Natural killer cell (primary cell): ENCODE data around the gene BPIFA3. TPM values are rescaled to one million over a fixed set of nuclear protein-coding genes. Genes with fewer than 3 reads are reported as not detected.

Source experiments
- ATAC-seq, 3 donors: fragments of 150-1000 bp in 2 of 3; fragments of 200-7000 bp in 1 of 3; cut with Tn5 transposase; 1 replicate in 1 of 3; 2 replicates in 2 of 3; pipeline ENCODE4 v1.10.0; 2021; ENCODE audit warnings: mild to moderate bottlenecking in 2 of 3, moderate library complexity in 2 of 3
- DNase-seq, 2 donors: peaks; one replicate each; pipeline versions ENCODE4 v3.0.0 to v3.0.0-alpha.2; 2013 to 2021; ENCODE audit warnings: mixed read lengths in 1 of 2
- H3K27ac ChIP-seq: one replicate; pipeline ENCODE4 v1.5.1; 2013; ENCODE audit warnings: mild to moderate bottlenecking, low read length
- H3K27me3 ChIP-seq: one replicate; pipeline ENCODE4 v1.6.1; 2013; ENCODE audit warnings: low read length; ENCODE audit not compliant: control insufficient read depth, insufficient read depth
- H3K36me3 ChIP-seq: one replicate; pipeline ENCODE4 v1.6.1; 2013; ENCODE audit warnings: low read length; ENCODE audit not compliant: control insufficient read depth, insufficient read depth
- H3K4me1 ChIP-seq: one replicate; pipeline ENCODE4 v1.6.1; 2013; ENCODE audit warnings: low read length; ENCODE audit not compliant: control insufficient read depth, insufficient read depth
- H3K4me3 ChIP-seq: one replicate; pipeline ENCODE4 v1.5.1; 2013; ENCODE audit warnings: low read length
- H3K9me3 ChIP-seq: one replicate; pipeline ENCODE4 v1.6.1; 2013; ENCODE audit warnings: low read length; ENCODE audit not compliant: control insufficient read depth, insufficient read depth
- H3K27ac Mint-ChIP-seq, 2 donors: one replicate each; pipeline ENCODE4 v1.8.0; 2022; ENCODE audit warnings: mild to moderate bottlenecking in 2 of 2, mixed read lengths in 2 of 2, moderate library complexity in 1 of 2
- H3K27me3 Mint-ChIP-seq, 2 donors: one replicate each; pipeline ENCODE4 v1.8.0; 2022; ENCODE audit warnings: low read depth in 2 of 2, mixed read lengths in 2 of 2
- H3K36me3 Mint-ChIP-seq: one replicate; pipeline ENCODE4 v1.8.0; 2022; ENCODE audit warnings: mixed read lengths
- H3K4me1 Mint-ChIP-seq, 2 donors: one replicate each; pipeline ENCODE4 v1.8.0; 2022; ENCODE audit warnings: mixed read lengths in 2 of 2
- H3K4me3 Mint-ChIP-seq: one replicate; pipeline ENCODE4 v1.8.0; 2022; ENCODE audit warnings: mild to moderate bottlenecking, moderate library complexity, mixed read lengths
- H3K9me3 Mint-ChIP-seq, 2 donors: one replicate each; pipeline ENCODE4 v1.8.0; 2022; ENCODE audit warnings: mixed read lengths in 2 of 2
- CTCF ChIP-seq: fragments of 200-600 bp; IDR thresholded peaks from one replicate; pipeline ENCODE4 v1.8.0; 2022; ENCODE audit warnings: antibody characterized with exemption
- WGBS: methylation state at CpG from one replicate; pipeline ENCODE4 v1.1.7; 2013; ENCODE audit warnings: missing lambda C conversion rate; ENCODE audit not compliant: insufficient coverage; 5-methylcytosine and 5-hydroxymethylcytosine counted together
- intact Hi-C: fragments of 100-400 bp; cut with micrococcal nuclease; formaldehyde crosslinking; loops from one replicate; pipeline ENCODE4 v1.14.2; 2022
- total RNA-seq, 4 donors: library from RNA; stranded (reverse); fragments of 120-200 nt in 1 of 4; gene quantifications; one replicate each; pipeline versions ENCODE4 v1.2.3 to v1.2.4, GENCODE V29; 2013 to 2022

Gene BPIFA3
- total RNA-seq, 3 donors from 2014 or later (not counting 1 experiment from before 2014, with no cell fraction given) = not detected

- intact Hi-C loops = no loop called here
- Mint-ChIP-seq H3K4me1 (peaks cover 0 to 3% of the 10 kb centered on the region in 2 donors), H3K4me3 (no peak overlapping the region), H3K9me3 (no peaks in the 10 kb centered on the region), H3K36me3 (no peaks in the 10 kb centered on the region), H3K27me3 (peaks cover 0 to 6% of the 10 kb centered on the region in 2 donors), H3K27ac (no peak overlapping the region)
- Histone ChIP-seq H3K27ac (no peak overlapping the region), H3K4me1 (no peaks in the 10 kb centered on the region), H3K27me3 (no peaks in the 10 kb centered on the region), H3K4me3 (no peak overlapping the region), H3K9me3 (no peaks in the 10 kb centered on the region), H3K36me3 (no peaks in the 10 kb centered on the region)
- DNase-seq (no peak), ATAC-seq (no peak)
- WGBS = 83% methylated on average over 6 of the region's 6 CpGs
- TF ChIP-seq CTCF = no peak
Measured at GRCh38 chr20:33237989-33238388, 20.8 kb downstream of the BPIFA3 start.

GRCh38 chr20:33239418-33239817 lies 22.3 kb downstream of the BPIFA3 start:
- Histone ChIP-seq H3K9me3 (no peaks in the 10 kb centered on the region), H3K36me3 (no peaks in the 10 kb centered on the region), H3K4me3 (no peak overlapping the region), H3K4me1 (no peaks in the 10 kb centered on the region), H3K27me3 (no peaks in the 10 kb centered on the region), H3K27ac (no peak overlapping the region)
- ATAC-seq (no peak), DNase-seq (no peak)
- Mint-ChIP-seq H3K27ac (no peak overlapping the region), H3K36me3 (no peaks in the 10 kb centered on the region), H3K9me3 (no peaks in the 10 kb centered on the region), H3K27me3 (peaks cover 0 to 12% of the 10 kb centered on the region in 2 donors), H3K4me3 (no peak overlapping the region), H3K4me1 (no peaks in the 10 kb centered on the region)
- WGBS = 0% methylated on average over 1 of the region's 1 CpG
- intact Hi-C loops = no loop called here
- TF ChIP-seq CTCF = no peak

GRCh38 chr20:33239979-33240736 lies 23.0 kb downstream of the BPIFA3 start:
- DNase-seq (no peak), ATAC-seq (no peak)
- Histone ChIP-seq H3K4me1 (no peaks in the 10 kb centered on the region), H3K9me3 (no peaks in the 10 kb centered on the region), H3K27ac (no peak overlapping the region), H3K4me3 (no peak overlapping the region), H3K36me3 (no peaks in the 10 kb centered on the region), H3K27me3 (no peaks in the 10 kb centered on the region)
- WGBS = 79% methylated on average over 4 of the region's 4 CpGs
- intact Hi-C loops = no loop called here
- Mint-ChIP-seq H3K36me3 (no peaks in the 10 kb centered on the region), H3K27me3 (peaks cover 0 to 13% of the 10 kb centered on the region in 2 donors), H3K9me3 (no peaks in the 10 kb centered on the region), H3K4me3 (no peak overlapping the region), H3K27ac (no peak overlapping the region), H3K4me1 (no peaks in the 10 kb centered on the region)
- no peak for TF ChIP-seq CTCF

GRCh38 chr20:33240923-33241322 lies 23.8 kb downstream of the BPIFA3 start:
- Histone ChIP-seq H3K4me3 (no peak overlapping the region), H3K27ac (no peak overlapping the region), H3K9me3 (no peaks in the 10 kb centered on the region), H3K4me1 (no peaks in the 10 kb centered on the region), H3K27me3 (no peaks in the 10 kb centered on the region), H3K36me3 (no peaks in the 10 kb centered on the region)
- ATAC-seq = no peak
- H3K27ac Mint-ChIP-seq = no peak overlapping the region
- H3K4me1 Mint-ChIP-seq = no peaks in the 10 kb centered on the region
- H3K27me3 Mint-ChIP-seq = peaks cover 0 to 13% of the 10 kb centered on the region in 2 donors
- H3K9me3 Mint-ChIP-seq = no peaks in the 10 kb centered on the region
- DNase-seq = no peak
- TF ChIP-seq CTCF = no peak
- H3K4me3 Mint-ChIP-seq = no peak overlapping the region
- no peaks in the 10 kb centered on the region for H3K36me3 Mint-ChIP-seq
- intact Hi-C loops = no loop called here
- WGBS = 69% methylated on average over 4 of the region's 5 CpGs
